BE2C (cell line): ENCODE measurements around the gene ARHGAP6.
"Not testable (repeated sequence)": the region's sequence is repeated elsewhere in the genome, so short reads cannot be mapped to it uniquely, and the experiment has no call there.

Source experiments
- DNase-seq: peaks from one replicate; pipeline ENCODE4 v3.0.0-alpha.2; 2020
- H3K27me3 ChIP-seq: fragments of 250-450 bp; sonication (Bioruptor Pico); 2 replicates; pipeline ENCODE4 v1.5.1; 2020; ENCODE audit warnings: mild to moderate bottlenecking
- H3K36me3 ChIP-seq: fragments of 250-450 bp; sonication (Bioruptor Pico); 2 replicates; pipeline ENCODE4 v1.5.1; 2020; ENCODE audit warnings: mild to moderate bottlenecking
- H3K4me1 ChIP-seq: fragments of 250-450 bp; sonication (Bioruptor Pico); 2 replicates; pipeline ENCODE4 v1.5.1; 2020
- H3K4me3 ChIP-seq: 2 replicates; pipeline ENCODE4 v1.5.1; 2011; ENCODE audit warnings: low read depth, low read length
- H3K9me3 ChIP-seq: fragments of 250-450 bp; sonication (Bioruptor Pico); 2 replicates; pipeline ENCODE4 v1.5.1; 2020
- CTCF ChIP-seq: IDR thresholded peaks from 2 replicates; pipeline ENCODE4 v1.5.1; 2012; ENCODE audit warnings: mild to moderate bottlenecking, low read depth, low read length

Gene ARHGAP6

DNA sequence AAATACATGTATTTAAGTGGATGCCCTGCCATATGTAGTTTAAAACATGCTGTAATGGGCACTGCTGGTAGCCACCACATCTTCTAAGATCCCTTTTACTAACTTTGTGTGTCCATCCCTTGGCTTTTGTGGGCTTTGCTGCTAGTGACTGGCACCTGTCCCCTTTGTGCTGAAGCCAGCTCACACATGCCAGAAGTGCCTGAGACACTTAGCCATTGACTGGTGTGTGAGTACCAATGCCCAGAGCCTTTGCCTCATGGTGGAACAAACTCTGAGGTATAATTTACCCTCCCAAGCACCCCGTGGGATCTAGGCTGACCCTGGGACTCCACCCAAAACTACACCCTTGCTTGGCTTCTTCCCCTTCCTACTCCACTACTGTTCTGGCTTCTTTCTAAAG lies 33.0 kb downstream of the ARHGAP6 start:
- H3K9me3 ChIP-seq: no peaks in the 10 kb centered on the region
- H3K36me3 ChIP-seq: no peaks in the 10 kb centered on the region
- no peak for TF ChIP-seq CTCF
- DNase-seq: no peak
- no peak overlapping the region for H3K4me3 ChIP-seq
- H3K27me3 ChIP-seq: no peaks in the 10 kb centered on the region
- no peaks in the 10 kb centered on the region for H3K4me1 ChIP-seq

DNA sequence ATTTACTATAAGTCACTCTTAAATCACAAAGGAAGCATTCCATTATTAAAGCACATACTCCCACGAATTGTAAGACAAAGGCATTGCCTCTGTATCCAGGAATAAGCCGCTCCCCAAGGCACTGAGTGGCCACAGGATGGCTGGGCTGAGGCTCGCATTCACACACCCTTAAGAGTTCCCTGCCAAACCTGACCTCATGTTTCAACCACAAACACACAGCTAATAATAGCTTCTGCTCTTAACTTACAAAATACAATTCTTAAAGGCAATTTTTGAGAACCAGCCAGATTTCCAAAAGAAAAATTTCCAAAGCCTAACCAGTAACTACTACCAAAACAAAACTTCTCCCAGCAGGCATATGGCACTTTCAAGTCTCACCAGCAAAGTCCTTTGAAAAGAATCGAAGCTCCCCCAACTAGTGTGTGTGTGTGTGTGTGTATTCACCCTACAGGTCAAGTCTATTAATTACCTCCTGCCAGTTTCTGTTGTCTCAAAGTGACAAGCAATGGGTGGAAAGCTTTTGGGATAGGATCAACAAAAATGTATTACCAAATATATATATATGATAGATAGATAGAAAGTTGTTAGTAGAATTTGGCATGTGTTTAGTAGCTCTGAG lies 36.0 kb downstream of the ARHGAP6 start:
- Histone ChIP-seq H3K36me3 (no peaks in the 10 kb centered on the region), H3K4me3 (no peak overlapping the region), H3K4me1 (no peaks in the 10 kb centered on the region), H3K27me3 (no peaks in the 10 kb centered on the region), H3K9me3 (no peaks in the 10 kb centered on the region)
- no peak for TF ChIP-seq CTCF
- no peak for DNase-seq

GRCh38 chrX:11628399-11628798 lies 37.3 kb downstream of the ARHGAP6 start:
- Histone ChIP-seq H3K36me3 (no peaks in the 10 kb centered on the region), H3K4me1 (no peaks in the 10 kb centered on the region)
- TF ChIP-seq CTCF: no peak

DNA sequence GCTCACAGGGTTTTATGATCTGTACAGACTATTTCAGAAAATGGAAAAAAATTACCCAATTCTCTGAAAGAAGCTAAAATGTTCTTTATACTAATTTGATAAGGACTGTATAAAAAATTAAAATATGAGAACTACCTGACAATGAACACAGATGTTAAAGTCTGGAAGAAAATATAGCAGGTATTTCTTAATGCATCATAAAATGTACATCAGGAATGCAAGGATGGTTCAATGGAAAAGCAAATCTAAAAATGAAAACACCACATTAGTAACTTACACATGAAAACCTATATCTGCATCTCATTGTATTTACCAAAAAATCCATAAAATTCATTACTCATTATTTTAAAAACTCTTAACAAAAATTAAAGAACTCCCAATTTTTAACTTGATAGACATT lies 39.4 kb downstream of the ARHGAP6 start:
- no peak for TF ChIP-seq CTCF
- Histone ChIP-seq H3K27me3 (no peaks in the 10 kb centered on the region), H3K4me1 (no peaks in the 10 kb centered on the region), H3K4me3 (no peak overlapping the region), H3K9me3 (no peaks in the 10 kb centered on the region), H3K36me3 (no peaks in the 10 kb centered on the region)
- no peak for DNase-seq

More at GRCh38 chrX:11628399-11628798, 37.3 kb downstream of the ARHGAP6 start:
- no peaks in the 10 kb centered on the region for H3K9me3 ChIP-seq
- DNase-seq: no peak
- no peak overlapping the region for H3K4me3 ChIP-seq
- H3K27me3 ChIP-seq: no peaks in the 10 kb centered on the region

- TF ChIP-seq CTCF: no peak
- H3K9me3 ChIP-seq: no peaks in the 10 kb centered on the region
Observed at GRCh38 chrX:11619441-11619840, 46.3 kb downstream of the ARHGAP6 start.

DNA sequence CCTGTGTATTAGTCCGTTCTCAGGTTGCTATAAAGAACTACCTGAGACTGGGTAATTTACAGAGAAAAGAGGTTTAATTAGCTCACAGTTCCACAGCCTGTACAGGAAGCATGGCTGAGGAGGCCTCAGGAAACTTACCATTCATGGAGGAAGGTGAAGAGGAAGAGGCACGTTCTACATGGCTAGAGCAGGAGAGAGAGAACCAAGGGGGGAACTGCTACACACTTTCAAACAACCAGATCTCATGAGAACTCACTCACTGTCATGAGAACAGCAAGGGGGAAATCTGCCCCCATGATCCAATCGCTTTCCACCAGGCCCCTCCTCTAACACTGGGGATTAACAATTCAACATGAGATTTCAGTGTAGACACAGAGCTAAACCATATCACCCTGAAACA lies 51.5 kb downstream of the ARHGAP6 start:
- not testable (repeated sequence) for H3K4me3 ChIP-seq, H3K27me3 ChIP-seq, DNase-seq, H3K4me1 ChIP-seq, H3K9me3 ChIP-seq, H3K36me3 ChIP-seq

More at GRCh38 chrX:11619441-11619840, 46.3 kb downstream of the ARHGAP6 start:
- Histone ChIP-seq H3K27me3 (no peaks in the 10 kb centered on the region), H3K4me1 (no peaks in the 10 kb centered on the region), H3K36me3 (no peaks in the 10 kb centered on the region), H3K4me3 (no peak overlapping the region)
- no peak for DNase-seq

DNA sequence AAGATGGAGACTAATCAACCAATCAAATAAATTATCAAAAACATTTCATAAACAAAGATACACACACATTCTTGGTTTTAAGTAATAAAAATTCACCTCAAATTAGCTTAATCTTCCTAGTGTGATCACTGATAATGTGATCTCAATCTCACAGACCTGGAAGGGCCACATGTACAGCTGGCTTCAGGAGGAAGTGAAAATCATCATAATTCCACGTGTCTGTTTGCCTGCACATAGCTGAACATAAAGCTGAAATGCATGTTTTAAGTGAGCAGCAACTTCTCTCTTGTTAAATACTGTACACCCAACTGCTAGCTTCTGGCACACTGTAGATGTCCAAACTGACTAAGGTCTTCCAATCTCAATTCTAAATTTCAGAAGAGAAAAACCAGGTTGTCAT lies 53.8 kb downstream of the ARHGAP6 start:
- DNase-seq: no peak
- H3K27me3 ChIP-seq: no peaks in the 10 kb centered on the region
- H3K4me1 ChIP-seq: no peaks in the 10 kb centered on the region
- H3K36me3 ChIP-seq: no peaks in the 10 kb centered on the region
- TF ChIP-seq CTCF: no peak
- no peaks in the 10 kb centered on the region for H3K9me3 ChIP-seq
- H3K4me3 ChIP-seq: no peak overlapping the region
